Measurements from ENCODE around the gene PTBP2.
"Not testable (repeated sequence)": the region's sequence is repeated elsewhere in the genome, so short reads cannot be mapped to it uniquely, and the experiment has no call there.

Gene PTBP2

GRCh38 chr1:96741335-96741734 lies 19.8 kb downstream of the PTBP2 start:
- Histone ChIP-seq H3K4me1 (ENCODE audit: insufficient read depth, low read length) (peaks cover 17% of the 10 kb centered on the region), H3K4me3 (ENCODE audit: low read depth in 1 of 2, low read length in 2 of 2) (no peak overlapping the region), H3K9ac (ENCODE audit: low read length) (no peak overlapping the region), H3K36me3 (ENCODE audit: insufficient read depth, low read length) (no peaks in the 10 kb centered on the region), H3K27ac (ENCODE audit: low read depth, low read length) (no peak overlapping the region), H3K27me3 (ENCODE audit: control insufficient read depth in 1 of 2, insufficient read depth in 2 of 2, low read length in 2 of 2) (no peaks in the 10 kb centered on the region), H3K9me3 (ENCODE audit: low read length) (no peaks in the 10 kb centered on the region)

- H3K9ac ChIP-seq (ENCODE audit: low read length), result no peak overlapping the region
- no peak overlapping the region for H3K4me3 ChIP-seq (ENCODE audit: low read depth in 1 of 2, low read length in 2 of 2)
- H3K27ac ChIP-seq (ENCODE audit: low read depth, low read length), result no peak overlapping the region
- no peaks in the 10 kb centered on the region for H3K27me3 ChIP-seq (ENCODE audit: control insufficient read depth in 1 of 2, insufficient read depth in 2 of 2, low read length in 2 of 2)
- no peaks in the 10 kb centered on the region for H3K36me3 ChIP-seq (ENCODE audit: insufficient read depth, low read length)
- H3K9me3 ChIP-seq (ENCODE audit: low read length), result no peaks in the 10 kb centered on the region
- peaks cover 37% of the 10 kb centered on the region for H3K4me1 ChIP-seq (ENCODE audit: insufficient read depth, low read length)
These were observed 25.1 kb downstream of the PTBP2 start for GRCh38 chr1:96746440-96747420.

GRCh38 chr1:96747565-96747964 lies 26.0 kb downstream of the PTBP2 start:
- H3K9me3 ChIP-seq (ENCODE audit: low read length), result no peaks in the 10 kb centered on the region
- peaks cover 7% of the 10 kb centered on the region for H3K36me3 ChIP-seq (ENCODE audit: insufficient read depth, low read length)
- no peaks in the 10 kb centered on the region for H3K27me3 ChIP-seq (ENCODE audit: control insufficient read depth in 1 of 2, insufficient read depth in 2 of 2, low read length in 2 of 2)
- no peak overlapping the region for H3K4me3 ChIP-seq (ENCODE audit: low read depth in 1 of 2, low read length in 2 of 2)
- no peak overlapping the region for H3K27ac ChIP-seq (ENCODE audit: low read depth, low read length)
- H3K4me1 ChIP-seq (ENCODE audit: insufficient read depth, low read length), result peaks cover 33% of the 10 kb centered on the region
- no peak overlapping the region for H3K9ac ChIP-seq (ENCODE audit: low read length)

GRCh38 chr1:96748078-96748477 lies 26.5 kb downstream of the PTBP2 start:
- Histone ChIP-seq H3K27ac (ENCODE audit: low read depth, low read length) (no peak overlapping the region), H3K4me3 (ENCODE audit: low read depth in 1 of 2, low read length in 2 of 2) (no peak overlapping the region)

GRCh38 chr1:96749618-96750017 lies 28.0 kb downstream of the PTBP2 start:
- Histone ChIP-seq H3K27me3 (ENCODE audit: control insufficient read depth in 1 of 2, insufficient read depth in 2 of 2, low read length in 2 of 2) (no peaks in the 10 kb centered on the region), H3K4me1 (ENCODE audit: insufficient read depth, low read length) (peaks cover 28% of the 10 kb centered on the region), H3K9ac (ENCODE audit: low read length) (no peak overlapping the region), H3K4me3 (ENCODE audit: low read depth in 1 of 2, low read length in 2 of 2) (no peak overlapping the region), H3K27ac (ENCODE audit: low read depth, low read length) (no peak overlapping the region), H3K9me3 (ENCODE audit: low read length) (no peaks in the 10 kb centered on the region), H3K36me3 (ENCODE audit: insufficient read depth, low read length) (peaks cover 21% of the 10 kb centered on the region)

More at GRCh38 chr1:96748078-96748477, 26.5 kb downstream of the PTBP2 start:
- Histone ChIP-seq H3K9me3 (ENCODE audit: low read length) (no peaks in the 10 kb centered on the region), H3K27me3 (ENCODE audit: control insufficient read depth in 1 of 2, insufficient read depth in 2 of 2, low read length in 2 of 2) (no peaks in the 10 kb centered on the region), H3K4me1 (ENCODE audit: insufficient read depth, low read length) (peaks cover 33% of the 10 kb centered on the region), H3K9ac (ENCODE audit: low read length) (no peak overlapping the region), H3K36me3 (ENCODE audit: insufficient read depth, low read length) (peaks cover 12% of the 10 kb centered on the region)

- H3K27me3 ChIP-seq (ENCODE audit: control insufficient read depth in 1 of 2, insufficient read depth in 2 of 2, low read length in 2 of 2), result no peaks in the 10 kb centered on the region
- H3K27ac ChIP-seq (ENCODE audit: low read depth, low read length), result no peak overlapping the region
- H3K36me3 ChIP-seq (ENCODE audit: insufficient read depth, low read length), result peaks cover 26% of the 10 kb centered on the region
- H3K9ac ChIP-seq (ENCODE audit: low read length), result no peak overlapping the region
- no peak overlapping the region for H3K4me3 ChIP-seq (ENCODE audit: low read depth in 1 of 2, low read length in 2 of 2)
- no peaks in the 10 kb centered on the region for H3K9me3 ChIP-seq (ENCODE audit: low read length)
- H3K4me1 ChIP-seq (ENCODE audit: insufficient read depth, low read length), result peaks cover 18% of the 10 kb centered on the region
These were observed 30.8 kb downstream of the PTBP2 start for GRCh38 chr1:96752394-96752793.

- Histone ChIP-seq H3K4me1 (ENCODE audit: insufficient read depth, low read length) (no peaks in the 10 kb centered on the region), H3K36me3 (ENCODE audit: insufficient read depth, low read length) (peaks cover 26% of the 10 kb centered on the region), H3K27me3 (ENCODE audit: control insufficient read depth in 1 of 2, insufficient read depth in 2 of 2, low read length in 2 of 2) (no peaks in the 10 kb centered on the region), H3K27ac (ENCODE audit: low read depth, low read length) (no peak overlapping the region), H3K9ac (ENCODE audit: low read length) (no peak overlapping the region), H3K9me3 (ENCODE audit: low read length) (no peaks in the 10 kb centered on the region), H3K4me3 (ENCODE audit: low read depth in 1 of 2, low read length in 2 of 2) (no peak overlapping the region)
These were observed 35.2 kb downstream of the PTBP2 start for GRCh38 chr1:96756789-96757188.

GRCh38 chr1:96762586-96762985 lies 41.0 kb downstream of the PTBP2 start:
- not testable (repeated sequence) for H3K36me3 ChIP-seq (ENCODE audit: insufficient read depth, low read length); H3K4me1 ChIP-seq (ENCODE audit: insufficient read depth, low read length); H3K4me3 ChIP-seq (ENCODE audit: low read depth in 1 of 2, low read length in 2 of 2); H3K9ac ChIP-seq (ENCODE audit: low read length); H3K27me3 ChIP-seq (ENCODE audit: control insufficient read depth in 1 of 2, insufficient read depth in 2 of 2, low read length in 2 of 2); H3K9me3 ChIP-seq (ENCODE audit: low read length); H3K27ac ChIP-seq (ENCODE audit: low read depth, low read length)

GRCh38 chr1:96763514-96763913 lies 41.9 kb downstream of the PTBP2 start:
- Histone ChIP-seq H3K27ac (ENCODE audit: low read depth, low read length) (no peak overlapping the region), H3K27me3 (ENCODE audit: control insufficient read depth in 1 of 2, insufficient read depth in 2 of 2, low read length in 2 of 2) (no peaks in the 10 kb centered on the region), H3K4me3 (ENCODE audit: low read depth in 1 of 2, low read length in 2 of 2) (no peak overlapping the region), H3K9me3 (ENCODE audit: low read length) (no peaks in the 10 kb centered on the region), H3K4me1 (ENCODE audit: insufficient read depth, low read length) (peaks cover 8% of the 10 kb centered on the region), H3K36me3 (ENCODE audit: insufficient read depth, low read length) (no peaks in the 10 kb centered on the region), H3K9ac (ENCODE audit: low read length) (no peak overlapping the region)

GRCh38 chr1:96764469-96764868 lies 42.9 kb downstream of the PTBP2 start:
- Histone ChIP-seq H3K27me3 (ENCODE audit: control insufficient read depth in 1 of 2, insufficient read depth in 2 of 2, low read length in 2 of 2) (no peaks in the 10 kb centered on the region), H3K9me3 (ENCODE audit: low read length) (no peaks in the 10 kb centered on the region), H3K36me3 (ENCODE audit: insufficient read depth, low read length) (no peaks in the 10 kb centered on the region), H3K4me1 (ENCODE audit: insufficient read depth, low read length) (peaks cover 8% of the 10 kb centered on the region), H3K9ac (ENCODE audit: low read length) (no peak overlapping the region), H3K4me3 (ENCODE audit: low read depth in 1 of 2, low read length in 2 of 2) (no peak overlapping the region), H3K27ac (ENCODE audit: low read depth, low read length) (no peak overlapping the region)

- Histone ChIP-seq H3K4me3 (ENCODE audit: low read depth in 1 of 2, low read length in 2 of 2) (no peak overlapping the region), H3K9ac (ENCODE audit: low read length) (no peak overlapping the region), H3K9me3 (ENCODE audit: low read length) (no peaks in the 10 kb centered on the region), H3K27me3 (ENCODE audit: control insufficient read depth in 1 of 2, insufficient read depth in 2 of 2, low read length in 2 of 2) (no peaks in the 10 kb centered on the region), H3K36me3 (ENCODE audit: insufficient read depth, low read length) (peaks cover 7% of the 10 kb centered on the region), H3K4me1 (ENCODE audit: insufficient read depth, low read length) (peaks cover 1% of the 10 kb centered on the region), H3K27ac (ENCODE audit: low read depth, low read length) (no peak overlapping the region)
These were observed 50.3 kb downstream of the PTBP2 start for GRCh38 chr1:96771847-96772246.

- Histone ChIP-seq H3K27me3 (ENCODE audit: control insufficient read depth in 1 of 2, insufficient read depth in 2 of 2, low read length in 2 of 2) (no peaks in the 10 kb centered on the region), H3K4me3 (ENCODE audit: low read depth in 1 of 2, low read length in 2 of 2) (no peak overlapping the region), H3K9me3 (ENCODE audit: low read length) (no peaks in the 10 kb centered on the region), H3K9ac (ENCODE audit: low read length) (no peak overlapping the region), H3K4me1 (ENCODE audit: insufficient read depth, low read length) (no peaks in the 10 kb centered on the region), H3K27ac (ENCODE audit: low read depth, low read length) (no peak overlapping the region), H3K36me3 (ENCODE audit: insufficient read depth, low read length) (peaks cover 7% of the 10 kb centered on the region)
These were observed 50.8 kb downstream of the PTBP2 start for GRCh38 chr1:96772349-96772748.

All from muscle layer of colon (tissue), 2 donors.